AG08395 (cell line): Measurements from ENCODE around the gene IL18BP.
A peak's percentile ranks its signal among the peaks of the same experiment; 100 is the strongest.

Experiments used
- DNase-seq: peaks from one replicate; pipeline ENCODE4 v3.0.0; 2012; ENCODE audit warnings: mixed read lengths, low spot score

Gene IL18BP

GRCh38 chr11:71998649-71999310 is at the start of gene IL18BP:
Gene IL18BP (plus strand): TSS chr11:71998909. CDS start chr11:71999985, 1,076 bp downstream.
- DNase-seq, result no peak

- DNase-seq, result no peak
Observed at GRCh38 chr11:71949034-71949433, 49.7 kb upstream of the IL18BP start.

GRCh38 chr11:71951741-71952310 is 46.9 kb upstream of the IL18BP start:
- DNase-seq, result no peak

- DNase-seq, result no peak
Observed at GRCh38 chr11:71955898-71956456, 42.7 kb upstream of the IL18BP start.

- no peak for DNase-seq
Observed at GRCh38 chr11:71962428-71963038, 36.2 kb upstream of the IL18BP start.

GRCh38 chr11:71963468-71963867 is 35.2 kb upstream of the IL18BP start:
- no peak for DNase-seq

- no peak for DNase-seq
Observed at GRCh38 chr11:71964641-71965040, 34.1 kb upstream of the IL18BP start.

GRCh38 chr11:71971680-71972079 is 27.0 kb upstream of the IL18BP start:
- no peak for DNase-seq

- no peak for DNase-seq
Observed at GRCh38 chr11:71976551-71976950, 22.2 kb upstream of the IL18BP start.

- DNase-seq, result no peak
Observed at GRCh38 chr11:71977090-71977489, 21.6 kb upstream of the IL18BP start.

GRCh38 chr11:71977743-71978418 is 20.8 kb upstream of the IL18BP start:
- peak; percentile 66 for DNase-seq

- no peak for DNase-seq
Observed at GRCh38 chr11:71979094-71979493, 19.6 kb upstream of the IL18BP start.

- no peak for DNase-seq
Observed at GRCh38 chr11:71979602-71980001, 19.1 kb upstream of the IL18BP start.

- DNase-seq, result no peak
Observed at GRCh38 chr11:71986131-71986530, 12.6 kb upstream of the IL18BP start.

- DNase-seq, result no peak
Observed at GRCh38 chr11:71987521-71987920, 11.2 kb upstream of the IL18BP start.

- DNase-seq, result peak; percentile 88
Observed at GRCh38 chr11:71988050-71988449, 10.7 kb upstream of the IL18BP start.

GRCh38 chr11:71990701-71991100 is 8.0 kb upstream of the IL18BP start:
- DNase-seq, result no peak

GRCh38 chr11:71991494-71991893 is 7.2 kb upstream of the IL18BP start:
- no peak for DNase-seq

- DNase-seq, result no peak
Observed at GRCh38 chr11:71992136-71992730, 6.5 kb upstream of the IL18BP start.

GRCh38 chr11:71994786-71995185 is 3.9 kb upstream of the IL18BP start:
- no peak for DNase-seq

- DNase-seq, result no peak
Observed at GRCh38 chr11:71995726-71996291, 2.9 kb upstream of the IL18BP start.

GRCh38 chr11:71996517-71996916 is 2.2 kb upstream of the IL18BP start:
- no peak for DNase-seq
